Measurements from ENCODE around the gene GNG12. TPM values are rescaled to one million over a fixed set of nuclear protein-coding genes. Genes with fewer than 3 reads are reported as not detected.

GNG12 gene
- total RNA-seq, 1 donor from 2014 or later, result 237 TPM

- no peak for DNase-seq (ENCODE audit: low read depth, low spot score)
Observed at GRCh38 chr1:67843331-67843730, 10.1 kb upstream of the GNG12 start.

GRCh38 chr1:67840449-67840848, 7.2 kb upstream of the GNG12 start:
- peak; percentile 94 for DNase-seq (ENCODE audit: low read depth, low spot score)

DNA sequence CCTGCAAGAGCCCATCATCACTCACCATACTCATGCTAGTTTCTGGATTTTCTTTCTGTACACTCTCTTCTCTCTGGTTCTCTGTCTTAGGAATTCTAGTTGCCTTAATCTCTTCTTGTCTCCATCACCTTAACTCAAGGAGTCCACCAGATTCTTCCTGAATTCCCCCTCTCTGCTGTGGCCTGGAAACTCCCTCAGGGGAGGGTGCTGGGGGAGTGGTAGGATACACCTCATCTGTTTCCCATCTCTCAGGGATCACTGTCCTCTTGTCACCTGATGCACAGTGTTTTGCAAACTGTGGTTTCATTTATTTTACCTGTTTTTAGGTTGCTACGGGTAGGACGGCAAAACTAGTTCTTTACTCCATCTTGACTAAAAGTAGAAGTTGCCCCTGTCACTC, 6.6 kb upstream of the GNG12 start:
- no peak for DNase-seq (ENCODE audit: low read depth, low spot score)

DNA sequence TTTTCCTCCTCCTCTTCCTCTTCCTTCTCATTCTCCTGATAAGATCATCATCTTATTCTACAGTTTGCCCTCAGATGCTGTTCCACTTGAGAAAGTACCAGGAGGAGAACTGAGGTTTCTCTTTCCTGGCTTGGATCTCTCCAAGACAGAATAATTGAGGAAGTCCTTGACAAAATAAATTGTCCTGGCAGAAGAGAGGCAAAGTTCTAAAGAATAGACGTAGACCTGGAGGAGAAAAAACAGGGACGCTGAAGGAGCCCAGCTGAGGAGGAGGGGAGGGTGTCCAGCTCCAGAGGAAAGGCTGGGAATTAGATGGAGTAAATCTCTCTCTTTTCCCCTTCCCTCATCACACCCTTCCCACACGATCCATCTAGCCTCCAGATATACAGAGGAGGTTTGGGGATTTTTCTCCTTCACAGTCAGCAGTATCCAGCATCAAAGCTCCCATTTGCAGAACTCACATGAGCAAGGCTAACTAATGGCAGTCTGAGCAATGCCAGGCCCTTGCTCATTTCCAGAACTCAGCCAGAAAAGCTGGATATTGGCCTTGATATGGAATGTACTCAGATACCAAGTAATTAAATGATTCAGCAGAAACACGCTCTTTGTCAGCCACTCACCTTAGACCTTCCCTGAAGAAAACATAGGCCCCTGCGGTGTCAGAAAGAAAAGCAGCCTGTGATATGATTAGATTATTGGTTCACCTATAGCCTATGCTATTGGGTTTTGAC, 5.1 kb upstream of the GNG12 start:
- DNase-seq (ENCODE audit: low read depth, low spot score), result no peak

DNA sequence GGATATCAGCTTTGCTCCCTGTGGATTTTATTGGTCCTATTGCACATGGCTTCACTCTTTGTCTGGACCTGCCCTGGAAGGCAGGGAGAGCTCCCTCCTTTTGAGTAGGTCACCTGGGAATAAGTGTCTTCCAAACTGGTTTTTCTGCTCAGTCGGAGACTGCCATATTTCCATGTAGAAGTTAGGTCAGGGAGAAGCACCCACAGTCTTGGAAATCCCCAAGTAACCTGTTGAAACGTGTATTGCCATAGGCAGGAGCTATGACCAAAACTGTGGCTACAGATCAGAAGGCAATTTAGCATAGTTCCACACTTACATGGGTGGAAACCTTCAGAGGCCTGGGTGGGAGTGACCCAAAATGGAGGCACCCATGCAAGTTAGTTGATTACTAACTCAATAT, 3.5 kb upstream of the GNG12 start:
- DNase-seq (ENCODE audit: low read depth, low spot score), result no peak

DNA sequence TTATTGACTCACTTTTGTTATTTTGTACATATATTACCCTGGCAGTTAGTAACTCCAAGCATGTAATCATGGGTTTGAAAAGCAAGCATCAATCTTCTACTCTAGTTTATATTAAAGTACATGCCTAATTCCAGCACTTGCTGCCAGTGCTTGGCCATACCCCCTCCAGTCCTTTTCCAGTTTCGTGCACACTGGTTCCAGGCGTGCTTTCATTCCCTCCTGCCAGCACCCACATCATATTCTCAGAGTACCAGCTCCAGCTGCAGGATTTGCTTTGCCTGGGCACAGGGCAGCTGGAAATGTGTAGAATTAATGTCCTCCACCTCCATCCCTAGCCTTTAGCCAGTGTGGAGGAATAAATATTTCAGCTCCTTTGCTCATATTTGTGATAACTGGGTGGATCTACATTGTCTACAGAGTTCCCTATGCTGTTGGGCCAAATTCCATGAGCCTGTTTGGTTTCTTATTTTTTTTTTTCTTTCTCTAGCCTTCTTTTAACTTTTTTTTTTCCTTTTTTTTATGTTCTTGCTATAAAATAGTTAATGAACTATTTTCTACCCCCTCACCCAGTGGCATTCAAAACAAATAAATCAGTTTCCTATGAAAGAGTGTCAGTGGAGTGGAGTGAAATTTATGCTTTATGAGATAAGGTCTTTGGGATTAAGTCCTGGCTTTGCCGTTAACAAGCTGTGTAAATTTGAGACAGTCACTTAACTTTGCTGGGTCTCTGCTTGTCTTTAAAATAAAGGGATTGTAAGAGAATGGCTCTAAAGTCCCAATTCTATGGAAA, 2.6 kb upstream of the GNG12 start:
- no peak for DNase-seq (ENCODE audit: low read depth, low spot score)

DNA sequence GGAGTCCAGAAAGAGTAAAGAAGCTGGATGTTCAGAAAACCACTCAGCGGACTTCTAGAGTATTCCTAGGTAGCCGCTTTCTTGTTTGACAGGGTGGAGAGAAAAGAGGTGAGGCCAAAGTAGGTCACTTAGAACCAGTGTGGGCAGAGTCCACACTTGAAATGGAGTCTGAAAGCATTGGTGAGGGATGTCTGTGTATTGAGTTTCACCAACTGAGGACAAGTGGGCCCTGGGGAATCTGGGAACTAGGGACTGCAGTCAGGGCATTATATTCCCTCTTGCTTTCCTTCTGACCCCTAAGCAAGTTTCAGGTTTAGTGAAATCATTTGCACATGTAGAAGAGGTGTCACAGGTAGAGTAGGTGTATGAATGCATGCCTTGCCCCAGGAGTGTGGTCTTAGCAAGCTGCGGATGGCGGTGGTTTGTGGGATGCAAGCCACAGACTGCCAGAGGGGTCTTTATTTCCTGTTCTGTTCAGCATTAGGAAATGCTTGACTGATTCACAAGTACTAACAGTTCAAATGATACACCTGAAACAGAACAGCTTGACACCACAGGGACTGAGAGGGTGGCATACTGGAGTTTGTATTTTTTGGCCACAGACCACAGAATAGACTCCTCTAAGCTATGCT, 1.1 kb upstream of the GNG12 start:
- no peak for DNase-seq (ENCODE audit: low read depth, low spot score)

GRCh38 chr1:67833602-67833940, 304 bp upstream of the GNG12 start:
- no peak for DNase-seq (ENCODE audit: low read depth, low spot score)

- no peak for DNase-seq (ENCODE audit: low read depth, low spot score)
Observed at GRCh38 chr1:67831850-67832513, 1.3 kb downstream of the GNG12 start.

DNA sequence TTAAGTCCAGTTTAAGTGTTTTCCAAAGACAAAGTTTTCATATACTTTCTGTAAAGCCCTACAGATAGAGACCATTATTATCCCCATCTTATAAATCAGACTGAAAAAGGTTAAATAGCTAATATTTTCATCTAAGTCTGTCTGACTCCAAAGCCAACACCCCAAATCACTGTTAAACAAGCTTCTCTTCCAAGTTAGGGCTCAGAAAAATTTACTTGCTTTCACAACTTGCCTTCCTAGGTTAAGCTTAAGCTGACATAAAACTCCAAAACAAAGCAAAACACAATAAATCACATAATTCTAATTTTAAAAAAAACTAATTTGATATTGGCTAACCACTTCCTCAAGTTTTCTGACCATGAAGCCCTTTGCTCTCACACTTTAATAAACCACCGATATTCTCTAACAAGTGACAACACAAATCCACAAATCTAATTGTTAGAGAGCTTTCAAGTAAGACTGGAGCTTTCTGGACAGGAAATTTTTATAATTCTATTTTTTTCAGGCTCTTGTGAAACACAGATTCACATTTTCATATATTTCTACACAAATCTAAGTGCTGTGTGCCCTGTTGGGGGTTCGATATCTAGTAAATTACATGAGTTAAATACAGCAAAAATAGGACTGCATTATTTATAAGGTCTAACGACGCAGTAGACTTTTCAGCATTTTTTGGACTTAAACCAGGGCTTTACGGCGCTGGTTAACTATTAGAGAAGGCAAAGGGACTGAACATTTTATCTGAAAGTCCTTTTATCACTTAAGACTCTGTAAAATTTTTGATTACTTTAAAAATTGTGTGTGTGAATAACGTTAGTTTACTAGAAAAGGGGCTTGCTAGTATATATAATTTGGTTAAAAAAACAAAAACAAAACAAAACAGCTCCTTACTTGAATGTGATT, 2.1 kb downstream of the GNG12 start:
- no peak for DNase-seq (ENCODE audit: low read depth, low spot score)

GRCh38 chr1:67830226-67830625, 3.0 kb downstream of the GNG12 start:
- DNase-seq (ENCODE audit: low read depth, low spot score), result no peak

DNA sequence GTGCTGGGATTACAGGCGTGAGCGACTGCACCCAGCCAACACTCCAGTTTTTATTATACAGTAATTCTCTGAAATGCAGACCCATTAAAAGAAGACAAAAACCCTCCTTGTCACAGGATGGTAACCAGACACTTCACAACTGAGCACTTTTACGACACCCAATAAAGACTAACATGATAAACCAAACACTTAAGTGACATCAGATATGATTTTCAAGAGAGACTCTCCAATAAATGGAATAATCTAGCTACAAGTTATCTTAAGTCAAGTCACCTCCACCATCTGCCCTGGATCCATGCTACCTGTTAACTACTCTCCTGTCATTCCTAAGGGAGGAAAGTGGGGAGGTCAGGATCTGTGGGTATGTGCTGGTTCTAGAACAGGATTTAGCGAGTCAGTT, 5.6 kb downstream of the GNG12 start:
- no peak for DNase-seq (ENCODE audit: low read depth, low spot score)

DNA sequence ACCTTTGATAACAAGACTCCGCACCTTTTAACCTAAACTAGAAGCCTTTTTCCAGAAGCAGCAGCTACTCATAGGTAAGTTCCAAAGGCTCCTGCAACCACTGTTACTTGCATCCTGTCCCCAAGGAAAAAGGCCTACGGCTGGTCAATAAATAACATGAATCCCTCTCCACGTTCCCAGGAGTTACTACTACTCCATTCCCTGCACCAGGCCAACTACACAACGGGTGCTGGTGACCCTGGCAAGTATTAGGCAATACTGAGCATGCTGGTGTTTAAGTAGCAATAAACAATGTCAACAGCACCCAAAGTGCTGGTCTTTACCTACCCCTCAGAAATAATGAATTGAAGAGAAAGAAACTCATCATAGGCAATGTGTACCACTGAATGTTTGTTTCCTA, 7.7 kb downstream of the GNG12 start:
- no peak for DNase-seq (ENCODE audit: low read depth, low spot score)

- no peak for DNase-seq (ENCODE audit: low read depth, low spot score)
Observed at GRCh38 chr1:67824766-67825165, 8.5 kb downstream of the GNG12 start.

GRCh38 chr1:67823615-67824014, 9.7 kb downstream of the GNG12 start:
- DNase-seq (ENCODE audit: low read depth, low spot score), result no peak

- no peak for DNase-seq (ENCODE audit: low read depth, low spot score)
Observed at GRCh38 chr1:67821263-67821662, 12.0 kb downstream of the GNG12 start.

GRCh38 chr1:67818725-67819301, 14.5 kb downstream of the GNG12 start:
- no peak for DNase-seq (ENCODE audit: low read depth, low spot score)

- no peak for DNase-seq (ENCODE audit: low read depth, low spot score)
Observed at GRCh38 chr1:67818162-67818561, 15.1 kb downstream of the GNG12 start.

GRCh38 chr1:67817319-67817718, 15.9 kb downstream of the GNG12 start:
- no peak for DNase-seq (ENCODE audit: low read depth, low spot score)

DNA sequence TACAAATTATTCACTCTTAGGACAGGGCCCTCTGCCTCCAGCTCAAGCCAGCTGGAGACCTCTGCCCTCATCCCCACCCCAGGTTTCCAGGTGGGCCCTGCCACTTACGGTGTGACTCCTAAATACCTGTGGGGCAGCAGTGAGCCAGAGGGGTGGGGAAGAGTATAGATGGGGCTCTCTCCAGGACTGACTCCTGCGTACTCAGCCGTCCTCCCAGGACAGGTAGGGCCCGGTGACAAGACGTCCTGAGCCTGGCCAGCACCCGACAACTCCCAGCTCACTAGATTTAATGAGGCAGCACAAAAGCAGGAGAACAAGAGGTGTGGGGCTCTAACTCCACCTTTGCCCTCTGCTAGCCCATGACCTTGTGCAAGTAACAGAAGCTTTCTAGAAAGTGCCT, 16.8 kb downstream of the GNG12 start:
- DNase-seq (ENCODE audit: low read depth, low spot score), result no peak

- DNase-seq (ENCODE audit: low read depth, low spot score), result no peak
Observed at GRCh38 chr1:67816095-67816475, 17.2 kb downstream of the GNG12 start.

Measured in pulmonary artery endothelial cell (primary cell).